ENCODE measurements around the gene DNAH11.

DNA sequence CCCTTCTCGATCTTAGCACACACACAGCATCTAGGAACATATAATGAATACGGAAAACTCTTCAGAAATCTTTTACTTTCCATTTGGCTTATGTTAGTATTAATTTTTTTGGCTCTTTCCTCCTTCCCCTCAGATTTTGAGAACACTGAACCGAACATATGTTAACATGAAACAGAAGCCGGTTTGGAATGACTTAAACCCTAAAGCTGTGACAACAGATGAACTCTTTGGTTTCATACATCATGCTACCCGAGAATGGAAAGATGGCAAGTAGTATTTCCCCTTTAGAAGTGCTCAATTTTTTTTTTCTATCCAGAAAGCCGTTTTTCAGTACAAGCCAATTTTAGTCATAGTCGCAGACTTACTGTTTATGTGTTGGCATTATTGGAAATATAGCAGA is 164.7 kb downstream of the DNAH11 start:
- TF ChIP-seq, protein P1, sequence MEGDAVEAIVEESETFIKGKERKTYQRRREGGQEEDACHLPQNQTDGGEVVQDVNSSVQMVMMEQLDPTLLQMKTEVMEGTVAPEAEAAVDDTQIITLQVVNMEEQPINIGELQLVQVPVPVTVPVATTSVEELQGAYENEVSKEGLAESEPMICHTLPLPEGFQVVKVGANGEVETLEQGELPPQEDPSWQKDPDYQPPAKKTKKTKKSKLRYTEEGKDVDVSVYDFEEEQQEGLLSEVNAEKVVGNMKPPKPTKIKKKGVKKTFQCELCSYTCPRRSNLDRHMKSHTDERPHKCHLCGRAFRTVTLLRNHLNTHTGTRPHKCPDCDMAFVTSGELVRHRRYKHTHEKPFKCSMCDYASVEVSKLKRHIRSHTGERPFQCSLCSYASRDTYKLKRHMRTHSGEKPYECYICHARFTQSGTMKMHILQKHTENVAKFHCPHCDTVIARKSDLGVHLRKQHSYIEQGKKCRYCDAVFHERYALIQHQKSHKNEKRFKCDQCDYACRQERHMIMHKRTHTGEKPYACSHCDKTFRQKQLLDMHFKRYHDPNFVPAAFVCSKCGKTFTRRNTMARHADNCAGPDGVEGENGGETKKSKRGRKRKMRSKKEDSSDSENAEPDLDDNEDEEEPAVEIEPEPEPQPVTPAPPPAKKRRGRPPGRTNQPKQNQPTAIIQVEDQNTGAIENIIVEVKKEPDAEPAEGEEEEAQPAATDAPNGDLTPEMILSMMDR (conservative IDR thresholded peaks at IDR 0.05; ENCODE audit: low read depth, low read length) = no peak
- TF ChIP-seq EZH2 (IDR thresholded peaks at IDR 0.05; ENCODE audit: borderline replicate concordance, low read depth, low read length, poor library complexity, severe bottlenecking) = no peak
